Neural cell (in vitro differentiated cells): Measurements from ENCODE around the gene PRUNE2. TPM values are rescaled to one million over a fixed set of nuclear protein-coding genes. Genes with fewer than 3 reads are reported as not detected.

Experiments used
- H2AFZ ChIP-seq: fragments of 200-600, 300-800 bp; sonication (generic), shearing (Covaris generic); 2 replicates; pipeline ENCODE4 v1.6.0; 2014; ENCODE audit warnings: low read depth, mild to moderate bottlenecking, antibody characterized with exemption, low read length, moderate library complexity
- H3F3A ChIP-seq: fragments of 200-600 bp; shearing (Covaris generic); 2 replicates; pipeline ENCODE4 v1.6.1; 2016; ENCODE audit warnings: mild to moderate bottlenecking, moderate library complexity, mixed read lengths, antibody characterized with exemption, low read length; ENCODE audit not compliant: insufficient read depth, poor library complexity, severe bottlenecking
- H3K27ac ChIP-seq: fragments of 200-600, 300-800 bp; sonication (generic), shearing (Covaris generic); 2 replicates; pipeline ENCODE4 v1.5.1; 2014; ENCODE audit warnings: mild to moderate bottlenecking, low read length, moderate library complexity
- H3K27me3 ChIP-seq: fragments of 300-800, 200-600 bp; sonication (generic), shearing (Covaris generic); 2 replicates; pipeline ENCODE4 v1.6.0; 2014; ENCODE audit warnings: mild to moderate bottlenecking, low read depth, low read length, moderate library complexity; ENCODE audit not compliant: insufficient read depth
- H3K36me3 ChIP-seq: fragments of 300-800, 200-600 bp; sonication (generic), shearing (Covaris generic); 2 replicates; pipeline ENCODE4 v1.5.1; 2014; ENCODE audit warnings: mild to moderate bottlenecking, antibody characterized with exemption, low read length, moderate library complexity; ENCODE audit not compliant: insufficient read depth
- H3K4me2 ChIP-seq: fragments of 300-800, 200-600 bp; sonication (generic), shearing (Covaris generic); 2 replicates; pipeline ENCODE4 v1.6.0; 2014; ENCODE audit warnings: mild to moderate bottlenecking, low read length
- H3K4me3 ChIP-seq: fragments of 300-800, 200-600 bp; sonication (generic), shearing (Covaris generic); 2 replicates; pipeline ENCODE4 v1.5.1; 2014; ENCODE audit warnings: mild to moderate bottlenecking, low read length, moderate library complexity
- H3K79me2 ChIP-seq: fragments of 200-600 bp; shearing (Covaris generic); replicated peaks from 2 replicates; pipeline ENCODE4 v1.6.0; 2014; ENCODE audit warnings: mild to moderate bottlenecking, low read length, moderate library complexity; ENCODE audit not compliant: insufficient read depth
- H3K9ac ChIP-seq: fragments of 300-800, 200-600 bp; sonication (generic), shearing (Covaris generic); 2 replicates; pipeline ENCODE4 v1.6.1; 2016; ENCODE audit warnings: mild to moderate bottlenecking, low read length, mixed read lengths
- H3K9me2 ChIP-seq: fragments of 200-600 bp; shearing (Covaris generic); 2 replicates; pipeline ENCODE4 v1.6.1; 2016; ENCODE audit warnings: mild to moderate bottlenecking, low read length, mixed read lengths; ENCODE audit not compliant: insufficient read depth
- H3K9me3 ChIP-seq: fragments of 200-600, 300-800 bp; sonication (generic), shearing (Covaris generic); 2 replicates; pipeline ENCODE4 v1.6.1; 2016; ENCODE audit warnings: mild to moderate bottlenecking, mixed run types, low read length, moderate library complexity, mixed read lengths
- H4K20me1 ChIP-seq: fragments of 200-600 bp; shearing (Covaris generic); 2 replicates; pipeline ENCODE4 v1.6.1; 2016; ENCODE audit warnings: mild to moderate bottlenecking, mixed run types; ENCODE audit not compliant: insufficient read depth
- EP300 ChIP-seq: fragments of 450-650 bp; conservative IDR thresholded peaks from 2 replicates; pipeline ENCODE4 v1.6.1; 2014; ENCODE audit warnings: antibody characterized with exemption, mild to moderate bottlenecking, moderate library complexity; ENCODE audit not compliant: poor library complexity, severe bottlenecking
- EZH2 ChIP-seq: fragments of 200-600, 300-800 bp; shearing (Covaris generic), sonication (generic); IDR thresholded peaks from 2 replicates; pipeline ENCODE4 v1.6.1; 2014; ENCODE audit warnings: antibody characterized with exemption, low read length, borderline replicate concordance, mild to moderate bottlenecking; ENCODE audit not compliant: insufficient read depth, poor library complexity, severe bottlenecking
- MXI1 ChIP-seq: fragments of 450-650 bp; conservative IDR thresholded peaks from 2 replicates; pipeline ENCODE4 v1.6.1; 2014; ENCODE audit warnings: antibody characterized with exemption, mild to moderate bottlenecking; ENCODE audit not compliant: poor library complexity, severe bottlenecking
- POLR2AphosphoS5 ChIP-seq: IDR thresholded peaks from 2 replicates; pipeline ENCODE4 v1.6.1; 2012
- RAD21 ChIP-seq: fragments of 450-650 bp; conservative IDR thresholded peaks from 2 replicates; pipeline ENCODE4 v1.6.1; 2014; ENCODE audit warnings: antibody characterized with exemption, mild to moderate bottlenecking, moderate library complexity
- SMC3 ChIP-seq: fragments of 450-650 bp; conservative IDR thresholded peaks from 2 replicates; pipeline ENCODE4 v1.6.1; 2014; ENCODE audit warnings: antibody characterized with exemption, mild to moderate bottlenecking, moderate library complexity; ENCODE audit not compliant: poor library complexity
- TAF1 ChIP-seq: IDR thresholded peaks from 2 replicates; pipeline ENCODE4 v1.6.1; 2012; ENCODE audit warnings: low read depth
- polyA plus RNA-seq: library from polyadenylated mRNA; depleted of rRNA; stranded (reverse); fragments of >200 nt; gene quantifications from 2 replicates; pipeline ENCODE4 v1.2.3, GENCODE V29; 2014
- TF ChIP-seq, protein P1 (sequence below): IDR thresholded peaks from 2 replicates; pipeline ENCODE4 v1.6.1; 2012; ENCODE audit warnings: borderline replicate concordance
- TF ChIP-seq, protein P2 (sequence below): fragments of 450-650 bp; IDR thresholded peaks from 2 replicates; pipeline ENCODE4 v1.5.1; 2014; ENCODE audit warnings: antibody characterized with exemption, mild to moderate bottlenecking, moderate library complexity; ENCODE audit not compliant: poor library complexity, severe bottlenecking

PRUNE2 gene
- polyA plus RNA-seq, 1 donor from 2014 or later = 9.7 TPM

DNA sequence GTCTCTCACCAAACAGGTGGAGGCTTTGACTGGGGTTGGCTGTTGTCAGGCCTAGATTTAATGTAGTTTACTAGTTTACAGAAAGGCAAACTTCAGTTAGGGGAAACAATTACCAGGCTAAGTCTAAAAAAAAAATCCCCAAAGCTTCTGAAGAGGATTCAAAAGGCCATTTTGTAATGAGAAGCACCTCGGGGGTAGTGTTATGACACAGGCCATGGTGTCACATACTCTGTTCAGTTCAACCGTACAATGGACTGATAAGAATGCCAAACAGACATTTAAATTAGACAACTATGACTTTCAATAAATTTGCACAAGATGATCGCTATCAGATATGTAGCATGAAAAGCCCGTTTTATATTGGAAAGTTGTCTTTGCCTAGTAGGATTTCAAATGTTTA, 261.7 kb downstream of the PRUNE2 start:
- no peak for TF ChIP-seq EP300
- TF ChIP-seq SMC3 = no peak
- no peak for TF ChIP-seq POLR2AphosphoS5
- TF ChIP-seq, protein P1, sequence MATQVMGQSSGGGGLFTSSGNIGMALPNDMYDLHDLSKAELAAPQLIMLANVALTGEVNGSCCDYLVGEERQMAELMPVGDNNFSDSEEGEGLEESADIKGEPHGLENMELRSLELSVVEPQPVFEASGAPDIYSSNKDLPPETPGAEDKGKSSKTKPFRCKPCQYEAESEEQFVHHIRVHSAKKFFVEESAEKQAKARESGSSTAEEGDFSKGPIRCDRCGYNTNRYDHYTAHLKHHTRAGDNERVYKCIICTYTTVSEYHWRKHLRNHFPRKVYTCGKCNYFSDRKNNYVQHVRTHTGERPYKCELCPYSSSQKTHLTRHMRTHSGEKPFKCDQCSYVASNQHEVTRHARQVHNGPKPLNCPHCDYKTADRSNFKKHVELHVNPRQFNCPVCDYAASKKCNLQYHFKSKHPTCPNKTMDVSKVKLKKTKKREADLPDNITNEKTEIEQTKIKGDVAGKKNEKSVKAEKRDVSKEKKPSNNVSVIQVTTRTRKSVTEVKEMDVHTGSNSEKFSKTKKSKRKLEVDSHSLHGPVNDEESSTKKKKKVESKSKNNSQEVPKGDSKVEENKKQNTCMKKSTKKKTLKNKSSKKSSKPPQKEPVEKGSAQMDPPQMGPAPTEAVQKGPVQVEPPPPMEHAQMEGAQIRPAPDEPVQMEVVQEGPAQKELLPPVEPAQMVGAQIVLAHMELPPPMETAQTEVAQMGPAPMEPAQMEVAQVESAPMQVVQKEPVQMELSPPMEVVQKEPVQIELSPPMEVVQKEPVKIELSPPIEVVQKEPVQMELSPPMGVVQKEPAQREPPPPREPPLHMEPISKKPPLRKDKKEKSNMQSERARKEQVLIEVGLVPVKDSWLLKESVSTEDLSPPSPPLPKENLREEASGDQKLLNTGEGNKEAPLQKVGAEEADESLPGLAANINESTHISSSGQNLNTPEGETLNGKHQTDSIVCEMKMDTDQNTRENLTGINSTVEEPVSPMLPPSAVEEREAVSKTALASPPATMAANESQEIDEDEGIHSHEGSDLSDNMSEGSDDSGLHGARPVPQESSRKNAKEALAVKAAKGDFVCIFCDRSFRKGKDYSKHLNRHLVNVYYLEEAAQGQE = no peak
- TF ChIP-seq, protein P2, sequence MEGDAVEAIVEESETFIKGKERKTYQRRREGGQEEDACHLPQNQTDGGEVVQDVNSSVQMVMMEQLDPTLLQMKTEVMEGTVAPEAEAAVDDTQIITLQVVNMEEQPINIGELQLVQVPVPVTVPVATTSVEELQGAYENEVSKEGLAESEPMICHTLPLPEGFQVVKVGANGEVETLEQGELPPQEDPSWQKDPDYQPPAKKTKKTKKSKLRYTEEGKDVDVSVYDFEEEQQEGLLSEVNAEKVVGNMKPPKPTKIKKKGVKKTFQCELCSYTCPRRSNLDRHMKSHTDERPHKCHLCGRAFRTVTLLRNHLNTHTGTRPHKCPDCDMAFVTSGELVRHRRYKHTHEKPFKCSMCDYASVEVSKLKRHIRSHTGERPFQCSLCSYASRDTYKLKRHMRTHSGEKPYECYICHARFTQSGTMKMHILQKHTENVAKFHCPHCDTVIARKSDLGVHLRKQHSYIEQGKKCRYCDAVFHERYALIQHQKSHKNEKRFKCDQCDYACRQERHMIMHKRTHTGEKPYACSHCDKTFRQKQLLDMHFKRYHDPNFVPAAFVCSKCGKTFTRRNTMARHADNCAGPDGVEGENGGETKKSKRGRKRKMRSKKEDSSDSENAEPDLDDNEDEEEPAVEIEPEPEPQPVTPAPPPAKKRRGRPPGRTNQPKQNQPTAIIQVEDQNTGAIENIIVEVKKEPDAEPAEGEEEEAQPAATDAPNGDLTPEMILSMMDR = no peak
- TF ChIP-seq RAD21 = no peak
- TF ChIP-seq EZH2 = no peak
- no peak for TF ChIP-seq TAF1
- no peak for TF ChIP-seq MXI1
- Histone ChIP-seq H3K79me2 (no peaks in the 10 kb centered on the region), H3K36me3 (no peaks in the 10 kb centered on the region), H3K27me3 (no peaks in the 10 kb centered on the region), H4K20me1 (no peaks in the 10 kb centered on the region), H3K9me2 (no peaks in the 10 kb centered on the region), H3K4me2 (no peak overlapping the region), H3F3A (no peaks in the 10 kb centered on the region), H3K4me3 (no peak overlapping the region), H3K9ac (no peak overlapping the region), H3K9me3 (no peaks in the 10 kb centered on the region), H3K27ac (no peak overlapping the region), H2AFZ (no peak overlapping the region)

DNA sequence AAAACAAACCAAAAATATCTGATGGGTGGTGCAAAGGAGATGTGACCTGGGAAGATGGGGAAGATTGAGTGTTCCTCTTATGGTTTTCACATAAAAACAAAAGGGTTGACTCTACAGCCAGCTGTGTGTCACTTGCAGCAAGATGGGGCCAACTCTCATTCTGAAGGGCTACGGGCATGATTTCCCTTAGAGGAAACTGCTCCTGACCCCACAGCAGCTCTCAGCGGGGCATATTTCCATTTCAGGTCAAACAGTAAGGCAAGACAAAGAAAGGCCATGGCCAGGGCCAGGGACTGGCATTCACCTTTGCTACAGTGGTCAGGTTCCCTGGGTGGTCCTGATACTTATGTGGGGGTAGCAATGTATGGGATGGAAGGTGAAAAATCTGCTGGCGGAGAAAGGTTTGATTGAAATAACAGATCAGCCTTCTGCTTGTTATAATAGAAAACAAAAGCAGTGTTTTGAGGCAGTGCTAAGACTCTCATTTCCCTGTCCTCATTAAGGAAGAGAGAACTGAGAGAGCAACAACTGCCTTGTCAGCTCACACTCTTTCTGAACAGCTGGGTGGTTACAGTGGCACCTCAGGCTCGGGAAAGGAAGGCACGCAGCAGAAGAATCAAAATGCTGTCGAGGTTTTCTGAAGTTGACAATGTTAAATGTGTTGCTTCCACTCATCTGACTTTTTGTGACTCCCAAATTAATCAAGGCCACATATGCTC, 262.4 kb downstream of the PRUNE2 start:
- Histone ChIP-seq H3K27ac (no peak overlapping the region), H2AFZ (no peak overlapping the region)

More for the DNA sequence above, 262.4 kb downstream of the PRUNE2 start:
- no peaks in the 10 kb centered on the region for H3K9me2 ChIP-seq
- no peaks in the 10 kb centered on the region for H3F3A ChIP-seq
- no peak overlapping the region for H3K4me3 ChIP-seq
- H3K9ac ChIP-seq = no peak overlapping the region
- no peak for TF ChIP-seq MXI1
- TF ChIP-seq EP300 = no peak
- TF ChIP-seq RAD21 = no peak
- TF ChIP-seq TAF1 = no peak
- TF ChIP-seq, protein P1 = no peak
- TF ChIP-seq, protein P2 = no peak
- TF ChIP-seq SMC3 = no peak
- no peak for TF ChIP-seq EZH2
- no peaks in the 10 kb centered on the region for H3K9me3 ChIP-seq
- no peaks in the 10 kb centered on the region for H4K20me1 ChIP-seq
- H3K79me2 ChIP-seq = no peaks in the 10 kb centered on the region
- no peaks in the 10 kb centered on the region for H3K36me3 ChIP-seq
- no peak overlapping the region for H3K4me2 ChIP-seq
- no peaks in the 10 kb centered on the region for H3K27me3 ChIP-seq
